Retinal pigment epithelial cell (primary cell): ENCODE data around the gene MAP1S.

ENCODE experiments used
- DNase-seq: peaks from one replicate; pipeline ENCODE4 v3.0.0-alpha.2; 2010; ENCODE audit warnings: low read depth
- H3K4me3 ChIP-seq: 2 replicates; pipeline ENCODE4 v1.5.1; 2011; ENCODE audit warnings: mild to moderate bottlenecking, low read length, control low read depth, moderate library complexity
- CTCF ChIP-seq: conservative IDR thresholded peaks from 2 replicates; pipeline ENCODE4 v1.5.1; 2011; ENCODE audit warnings: low read depth, low read length, control low read depth, inconsistent platforms

The MAP1S gene

GRCh38 chr19:17735410-17735809 is 16.1 kb downstream of the MAP1S start:
- no peak for DNase-seq
- H3K4me3 ChIP-seq = no peak overlapping the region
- no peak for TF ChIP-seq CTCF

GRCh38 chr19:17737690-17738153 is 18.4 kb downstream of the MAP1S start:
- TF ChIP-seq CTCF = no peak
- no peak for DNase-seq
- H3K4me3 ChIP-seq = no peak overlapping the region

- no peak overlapping the region for H3K4me3 ChIP-seq
- DNase-seq = no peak
- no peak for TF ChIP-seq CTCF
These were observed 20.0 kb downstream of the MAP1S start for GRCh38 chr19:17739121-17739875.

DNA sequence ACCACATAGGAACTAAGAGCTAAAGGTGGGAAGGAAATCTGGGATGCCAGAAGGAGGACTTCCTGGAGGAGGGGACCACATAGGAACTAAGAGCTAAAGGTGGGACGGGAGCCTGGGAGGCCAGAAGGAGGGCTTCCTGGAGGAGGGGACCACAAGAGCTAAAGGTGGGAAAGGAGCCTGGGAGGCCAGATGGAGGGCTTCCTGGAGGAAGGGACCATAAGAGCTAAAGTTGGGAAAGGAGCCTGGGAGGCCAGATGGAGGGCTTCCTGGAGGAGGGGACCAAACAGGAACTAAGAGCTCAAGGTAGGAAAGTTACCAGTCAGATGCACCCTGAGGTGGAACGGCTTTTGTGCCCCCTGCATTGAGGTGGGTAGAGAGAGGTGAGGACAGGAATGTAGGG is 22.2 kb downstream of the MAP1S start:
- no peak for TF ChIP-seq CTCF
- no peak overlapping the region for H3K4me3 ChIP-seq

DNA sequence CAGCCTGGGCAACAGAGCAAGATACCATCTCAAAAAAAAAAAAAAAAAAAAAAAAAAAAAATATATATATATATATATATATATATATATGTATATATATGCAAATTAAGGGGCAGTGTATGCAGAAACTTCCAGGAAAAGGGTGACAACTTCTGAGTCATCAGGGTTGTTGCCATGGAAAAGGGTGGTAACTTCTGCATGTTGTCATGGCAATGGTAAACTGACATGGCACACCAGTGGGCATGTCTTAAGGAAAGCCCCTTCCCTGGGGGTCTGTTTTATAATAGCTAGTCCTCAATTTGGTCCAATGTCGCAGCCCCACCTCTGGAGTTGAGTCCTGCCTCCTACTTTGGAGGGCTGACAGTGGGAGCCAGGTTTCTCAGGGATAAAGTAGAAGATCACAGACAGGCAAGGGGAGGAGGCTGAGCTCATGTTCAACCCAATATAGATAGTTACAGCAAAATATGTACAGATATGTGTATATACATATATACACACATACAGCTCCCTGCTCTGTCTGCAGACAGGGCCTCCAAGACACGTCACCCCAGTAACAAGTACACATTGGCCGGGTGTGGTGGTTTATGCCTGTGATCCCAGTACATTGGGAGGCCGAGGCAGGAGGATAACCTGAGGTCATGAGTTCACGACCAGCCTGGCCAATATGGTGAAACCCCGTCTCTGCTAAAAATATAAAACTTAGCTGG is 24.7 kb downstream of the MAP1S start:
- no peak for TF ChIP-seq CTCF
- no peak for DNase-seq
- no peak overlapping the region for H3K4me3 ChIP-seq

More for the DNA sequence above, 22.2 kb downstream of the MAP1S start:
- no peak for DNase-seq

- peak; percentile 68 for DNase-seq
- H3K4me3 ChIP-seq = peak overlapping the region; percentile 48
- no peak for TF ChIP-seq CTCF
These were observed 28.2 kb downstream of the MAP1S start for GRCh38 chr19:17747205-17748098.
